Measurements from ENCODE around the gene SELENOF.

The SELENOF gene

GRCh38 chr1:86950712-86951419, 36.9 kb upstream of the SELENOF start:
- TF ChIP-seq CTCF (IDR thresholded peaks at IDR 0.05; ENCODE audit: low read length, missing control alignments): no peak
- DNase-seq (ENCODE audit: low read depth): peak; percentile 21
- H3K4me3 ChIP-seq (replicated peaks; ENCODE audit: low read depth, low read length): no peak overlapping the region

GRCh38 chr1:86948212-86948611, 34.3 kb upstream of the SELENOF start:
- DNase-seq (ENCODE audit: low read depth): peak; percentile 30
- no peak for TF ChIP-seq CTCF (IDR thresholded peaks at IDR 0.05; ENCODE audit: low read length, missing control alignments)
- H3K4me3 ChIP-seq (replicated peaks; ENCODE audit: low read depth, low read length): no peak overlapping the region

- H3K4me3 ChIP-seq (replicated peaks; ENCODE audit: low read depth, low read length): no peak overlapping the region
- TF ChIP-seq CTCF (IDR thresholded peaks at IDR 0.05; ENCODE audit: low read length, missing control alignments): no peak
- DNase-seq (ENCODE audit: low read depth): no peak
Observed at GRCh38 chr1:86942743-86943142, 28.8 kb upstream of the SELENOF start.

GRCh38 chr1:86942042-86942441, 28.1 kb upstream of the SELENOF start:
- DNase-seq (ENCODE audit: low read depth): no peak
- TF ChIP-seq CTCF (IDR thresholded peaks at IDR 0.05; ENCODE audit: low read length, missing control alignments): no peak
- H3K4me3 ChIP-seq (replicated peaks; ENCODE audit: low read depth, low read length): no peak overlapping the region

GRCh38 chr1:86940599-86940998, 26.7 kb upstream of the SELENOF start:
- no peak for TF ChIP-seq CTCF (IDR thresholded peaks at IDR 0.05; ENCODE audit: low read length, missing control alignments)
- no peak overlapping the region for H3K4me3 ChIP-seq (replicated peaks; ENCODE audit: low read depth, low read length)
- DNase-seq (ENCODE audit: low read depth): no peak

- no peak for DNase-seq (ENCODE audit: low read depth)
- no peak overlapping the region for H3K4me3 ChIP-seq (replicated peaks; ENCODE audit: low read depth, low read length)
- no peak for TF ChIP-seq CTCF (IDR thresholded peaks at IDR 0.05; ENCODE audit: low read length, missing control alignments)
Observed at GRCh38 chr1:86939406-86939805, 25.5 kb upstream of the SELENOF start.

- no peak for DNase-seq (ENCODE audit: low read depth)
- H3K4me3 ChIP-seq (replicated peaks; ENCODE audit: low read depth, low read length): no peak overlapping the region
- TF ChIP-seq CTCF (IDR thresholded peaks at IDR 0.05; ENCODE audit: low read length, missing control alignments): no peak
Observed at GRCh38 chr1:86938855-86939254, 24.9 kb upstream of the SELENOF start.
